Fibroblast of villous mesenchyme (primary cell): ENCODE measurements around the gene IL23R. TPM values are rescaled to one million over a fixed set of nuclear protein-coding genes. Genes with fewer than 3 reads are reported as not detected.

Source experiments
- DNase-seq: peaks from one replicate; pipeline ENCODE4 v3.0.0-alpha.2; 2010; ENCODE audit warnings: low read depth
- H3K4me3 ChIP-seq: 2 replicates; pipeline ENCODE4 v1.5.1; 2011; ENCODE audit warnings: low read depth, mild to moderate bottlenecking, low read length
- CTCF ChIP-seq: IDR thresholded peaks from 2 replicates; pipeline ENCODE4 v1.5.1; 2012; ENCODE audit warnings: low read depth, mild to moderate bottlenecking, low read length; ENCODE audit not compliant: insufficient read depth
- total RNA-seq: library from RNA; depleted of rRNA; stranded (reverse); fragments of >200 nt; gene quantifications from 2 replicates; pipeline ENCODE4 v1.2.3, GENCODE V29; 2012

The IL23R gene
- total RNA-seq, 1 donor, result not detected

- DNase-seq, result no peak
- no peak for TF ChIP-seq CTCF
- no peak overlapping the region for H3K4me3 ChIP-seq
Measured at GRCh38 chr1:67228791-67229190, 62.5 kb downstream of the IL23R start.

GRCh38 chr1:67230539-67230938, 64.3 kb downstream of the IL23R start:
- TF ChIP-seq CTCF, result no peak
- no peak for DNase-seq
- no peak overlapping the region for H3K4me3 ChIP-seq

- H3K4me3 ChIP-seq, result no peak overlapping the region
- no peak for TF ChIP-seq CTCF
- DNase-seq, result no peak
Measured at GRCh38 chr1:67236277-67236676, 70.0 kb downstream of the IL23R start.

- no peak for DNase-seq
- no peak overlapping the region for H3K4me3 ChIP-seq
- no peak for TF ChIP-seq CTCF
Measured at GRCh38 chr1:67239738-67240137, 73.5 kb downstream of the IL23R start.

- H3K4me3 ChIP-seq, result no peak overlapping the region
- no peak for DNase-seq
- no peak for TF ChIP-seq CTCF
Measured at GRCh38 chr1:67241200-67241746, 75.0 kb downstream of the IL23R start.

GRCh38 chr1:67242016-67242415, 75.8 kb downstream of the IL23R start:
- no peak overlapping the region for H3K4me3 ChIP-seq
- DNase-seq, result no peak
- TF ChIP-seq CTCF, result no peak

GRCh38 chr1:67250051-67250653, 83.9 kb downstream of the IL23R start:
- no peak for DNase-seq
- no peak for TF ChIP-seq CTCF
- H3K4me3 ChIP-seq, result no peak overlapping the region
